GM21381 (cell line): ENCODE data around the gene RAPGEF6.
"Not testable (repeated sequence)": the region's sequence is repeated elsewhere in the genome, so short reads cannot be mapped to it uniquely, and the experiment has no call there.

Source experiments
- ATAC-seq: cut with Tn5 transposase; IDR thresholded peaks from one replicate; pipeline ENCODE4 v1.9.1; 2021; ENCODE audit warnings: mild to moderate bottlenecking, moderate library complexity; ENCODE audit not compliant: unreplicated experiment

The RAPGEF6 gene

DNA sequence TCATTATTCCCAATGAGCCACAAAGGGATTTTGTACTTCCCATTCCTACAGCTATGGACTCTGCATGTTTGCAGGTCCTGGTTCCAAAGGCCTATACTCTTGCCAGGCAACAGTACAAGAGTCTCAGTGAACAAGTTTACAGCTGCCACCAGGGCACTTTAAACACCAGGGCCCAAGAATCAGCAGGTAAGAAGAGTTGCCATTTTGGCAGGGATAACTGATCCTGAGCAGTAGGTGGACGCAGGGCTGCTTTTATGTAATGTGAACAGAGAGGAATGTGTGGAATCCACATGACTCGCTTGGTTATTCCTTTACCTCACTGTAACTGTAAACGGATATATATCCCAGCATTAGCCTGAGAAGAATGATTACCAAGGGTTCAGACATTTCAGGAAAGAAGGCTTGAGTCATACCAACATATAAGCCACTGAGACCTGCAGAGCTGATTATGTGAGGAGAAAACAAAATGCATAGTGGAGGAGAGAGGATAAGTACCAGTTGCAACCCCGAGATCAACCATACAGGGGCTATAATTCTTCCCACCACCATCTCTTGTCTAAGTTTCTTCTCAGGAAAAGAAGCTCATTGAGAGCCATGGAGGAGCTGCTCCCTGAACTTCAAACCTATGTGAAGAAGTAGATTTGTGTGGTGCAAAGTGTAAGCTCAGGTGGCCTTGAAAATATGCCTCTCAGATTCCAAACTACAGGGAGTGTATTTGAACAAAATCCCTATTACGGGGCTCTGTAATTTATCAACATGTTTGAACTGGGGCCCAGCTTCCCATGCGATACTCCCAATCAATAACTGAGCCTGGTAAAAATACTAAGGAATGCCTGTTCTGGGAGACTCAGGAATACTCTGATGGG is 24.6 kb downstream of the RAPGEF6 start:
- ATAC-seq = no peak

DNA sequence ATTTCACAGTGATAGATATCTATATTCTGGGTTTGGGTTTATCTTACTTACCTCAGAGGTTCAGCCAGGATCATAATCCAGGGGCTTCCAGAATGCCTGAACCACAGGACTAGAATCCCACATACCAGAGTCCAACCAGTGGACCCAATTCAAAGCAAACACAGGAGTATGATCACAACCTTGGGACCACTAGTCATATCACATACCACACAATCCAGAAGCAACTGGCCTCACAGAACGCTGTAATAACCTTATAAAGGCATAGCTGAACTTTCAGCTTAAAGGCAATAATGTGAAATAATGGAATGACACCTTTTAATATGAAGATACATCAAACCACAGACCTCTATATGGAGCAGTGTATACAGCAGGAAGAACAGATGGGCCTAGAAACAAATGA is 25.3 kb downstream of the RAPGEF6 start:
- no peak for ATAC-seq

DNA sequence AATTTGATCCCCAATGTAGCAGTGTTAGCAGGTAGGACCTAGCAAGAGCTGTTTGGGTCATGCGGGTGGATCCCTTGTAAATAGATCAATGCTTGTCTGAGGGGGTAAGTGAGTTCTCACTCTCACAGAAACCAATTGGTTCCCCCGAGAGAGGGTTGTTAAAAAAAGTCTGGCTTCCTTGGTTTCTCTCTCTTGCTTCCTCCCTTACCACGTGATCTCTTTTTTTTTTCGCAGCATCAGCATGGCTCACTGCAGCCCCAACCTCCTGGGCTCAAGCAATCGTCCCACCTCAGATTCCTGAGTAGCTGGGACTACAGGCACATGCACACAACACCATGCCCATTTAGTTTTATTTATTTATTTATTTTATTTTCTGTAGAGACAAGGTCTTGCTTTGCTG is 26.4 kb downstream of the RAPGEF6 start:
- ATAC-seq = no peak

DNA sequence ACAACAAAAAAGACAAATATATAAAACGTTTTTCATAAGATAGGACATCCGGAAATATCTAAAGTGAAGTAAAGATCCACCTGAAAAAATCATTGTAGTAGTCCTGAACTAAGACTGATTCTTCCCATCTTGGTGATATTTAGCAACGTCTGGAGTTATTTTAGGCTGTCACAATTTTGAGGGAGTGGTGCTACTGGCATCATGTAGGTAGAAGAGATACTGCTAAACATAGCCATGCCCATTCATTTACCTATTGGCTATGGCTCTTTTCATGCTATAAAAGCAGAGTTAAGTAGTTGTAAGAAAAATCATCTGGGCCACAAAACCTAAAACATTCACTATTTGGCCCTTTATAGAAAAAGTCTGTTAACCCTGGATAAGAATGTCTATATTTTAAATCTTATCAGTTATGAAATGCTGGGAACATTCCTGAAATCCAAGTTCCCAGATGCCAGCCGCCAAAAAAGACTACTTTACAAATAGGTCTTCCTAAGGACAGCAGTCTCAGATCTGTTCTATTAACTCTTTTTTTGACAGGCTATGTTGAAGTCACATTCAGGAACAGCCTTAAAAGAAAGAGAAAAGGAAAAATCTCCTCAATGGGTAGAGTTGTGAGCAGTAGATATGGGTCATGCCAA is 27.0 kb downstream of the RAPGEF6 start:
- no peak for ATAC-seq

DNA sequence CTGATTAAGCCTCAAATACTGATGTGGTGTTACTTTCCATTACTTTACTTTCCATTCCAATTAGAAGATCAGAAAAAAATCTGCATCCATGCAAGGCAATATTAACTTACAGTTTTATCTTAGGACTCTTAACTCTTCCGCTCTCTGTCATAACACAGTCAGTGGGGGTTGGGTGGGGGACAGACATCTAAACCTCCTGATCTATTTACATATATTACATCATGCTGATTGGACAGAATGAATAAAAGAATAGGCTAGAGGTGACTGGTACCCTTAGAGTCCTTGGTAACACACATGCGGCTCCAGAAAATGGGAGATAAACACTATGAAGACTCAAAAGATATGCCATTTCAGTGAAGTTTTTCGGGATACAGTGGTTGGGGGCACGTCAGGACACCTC is 27.6 kb downstream of the RAPGEF6 start:
- ATAC-seq = no peak

DNA sequence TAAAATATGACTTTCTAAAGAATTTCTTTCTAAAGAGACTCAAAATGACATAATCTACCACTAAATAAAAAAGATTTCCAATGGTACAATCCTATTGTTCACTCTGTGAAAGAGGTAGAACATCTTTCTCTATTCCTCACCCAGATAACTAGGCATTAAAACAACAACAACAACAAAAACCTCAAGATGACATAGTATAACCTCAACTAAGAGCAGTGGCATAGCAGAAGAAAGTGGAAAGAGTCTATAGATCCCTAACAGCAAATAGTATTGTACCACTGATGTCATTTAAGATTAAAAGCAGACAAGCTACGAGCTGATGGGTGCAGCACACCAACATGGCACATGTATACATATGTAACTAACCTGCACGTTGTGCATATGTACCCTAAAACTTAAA is 29.9 kb downstream of the RAPGEF6 start:
- no peak for ATAC-seq

DNA sequence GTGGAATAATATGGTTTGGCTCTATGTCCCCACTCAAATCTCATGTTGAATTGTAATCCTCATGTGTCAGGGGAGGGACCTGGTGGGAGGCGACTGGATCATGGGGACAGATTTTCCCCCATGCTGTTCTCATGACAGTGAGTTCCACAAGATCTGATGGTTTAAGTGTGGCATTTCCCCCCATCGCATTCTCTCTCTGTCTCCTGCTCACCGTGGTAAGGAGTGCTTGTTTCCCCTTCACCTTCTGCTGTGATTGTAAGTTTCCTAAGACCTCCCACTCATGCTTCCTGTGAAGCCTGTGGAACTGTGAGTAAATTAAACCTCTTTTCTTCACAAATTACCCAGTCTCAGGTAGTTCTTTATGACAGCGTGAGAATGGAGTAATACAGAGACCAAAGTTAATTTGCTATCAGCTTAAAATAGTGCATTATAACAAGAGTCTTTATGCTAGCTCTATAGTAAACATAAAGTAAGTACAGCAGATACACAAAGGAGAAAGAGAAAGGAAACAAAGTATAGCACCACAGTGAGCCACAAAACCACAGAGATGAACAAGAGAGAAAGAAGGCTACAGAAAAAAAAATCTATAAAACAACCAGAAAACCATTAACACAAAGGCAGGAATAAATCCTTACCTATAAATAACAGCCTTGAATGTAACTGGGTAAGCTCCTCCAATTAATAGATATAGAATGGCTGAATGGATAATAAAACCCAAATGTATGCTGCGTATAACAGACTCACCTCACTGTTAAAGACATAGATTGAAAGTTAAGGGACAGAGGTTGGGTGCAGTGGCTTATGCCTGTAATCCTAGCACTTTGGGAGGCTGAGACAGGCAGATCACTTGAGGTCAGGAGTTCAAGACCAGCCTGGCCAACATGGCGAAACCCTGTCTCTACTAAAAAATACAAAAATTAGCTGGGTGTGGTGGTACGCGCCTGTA is 39.7 kb downstream of the RAPGEF6 start:
- ATAC-seq = peak; percentile 78

DNA sequence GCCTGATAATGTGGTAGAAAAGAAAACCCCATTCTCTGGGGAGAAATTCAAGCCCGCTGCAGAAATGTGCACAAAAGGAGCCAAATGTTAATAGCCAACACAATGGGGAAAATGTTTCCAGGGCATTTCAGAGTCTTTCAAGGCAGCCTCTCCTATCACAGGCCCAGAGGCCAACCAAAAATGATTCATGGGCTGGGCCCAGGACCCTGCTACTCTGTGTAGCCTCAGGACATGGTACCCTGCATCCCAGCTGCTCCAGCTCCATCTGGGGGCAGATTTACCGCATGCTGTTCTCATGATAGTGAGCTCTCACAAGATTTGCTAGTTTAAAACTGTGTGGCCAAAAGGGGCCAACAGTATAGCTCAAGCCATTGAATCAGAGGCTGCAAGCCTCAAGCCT is 41.1 kb downstream of the RAPGEF6 start:
- no peak for ATAC-seq

DNA sequence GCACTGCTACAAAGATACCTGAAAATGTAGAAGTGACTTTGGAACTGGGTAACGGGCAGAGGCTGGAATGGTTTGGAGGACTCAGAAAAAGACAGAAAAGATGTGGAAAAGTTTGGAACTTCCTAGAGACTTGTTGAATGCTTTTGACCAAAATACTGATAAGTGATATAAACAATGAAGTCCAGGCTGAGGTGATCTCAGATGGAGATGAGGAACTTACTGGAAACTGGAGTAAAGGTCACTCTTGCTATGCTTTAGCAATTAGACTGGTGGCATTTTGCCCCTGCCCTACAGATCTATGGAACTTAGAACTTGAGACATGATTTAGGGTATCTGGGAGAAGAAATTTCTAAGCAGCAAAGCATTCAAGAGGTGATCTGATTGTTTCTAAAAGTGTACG is 41.6 kb downstream of the RAPGEF6 start:
- not testable (repeated sequence) for ATAC-seq

DNA sequence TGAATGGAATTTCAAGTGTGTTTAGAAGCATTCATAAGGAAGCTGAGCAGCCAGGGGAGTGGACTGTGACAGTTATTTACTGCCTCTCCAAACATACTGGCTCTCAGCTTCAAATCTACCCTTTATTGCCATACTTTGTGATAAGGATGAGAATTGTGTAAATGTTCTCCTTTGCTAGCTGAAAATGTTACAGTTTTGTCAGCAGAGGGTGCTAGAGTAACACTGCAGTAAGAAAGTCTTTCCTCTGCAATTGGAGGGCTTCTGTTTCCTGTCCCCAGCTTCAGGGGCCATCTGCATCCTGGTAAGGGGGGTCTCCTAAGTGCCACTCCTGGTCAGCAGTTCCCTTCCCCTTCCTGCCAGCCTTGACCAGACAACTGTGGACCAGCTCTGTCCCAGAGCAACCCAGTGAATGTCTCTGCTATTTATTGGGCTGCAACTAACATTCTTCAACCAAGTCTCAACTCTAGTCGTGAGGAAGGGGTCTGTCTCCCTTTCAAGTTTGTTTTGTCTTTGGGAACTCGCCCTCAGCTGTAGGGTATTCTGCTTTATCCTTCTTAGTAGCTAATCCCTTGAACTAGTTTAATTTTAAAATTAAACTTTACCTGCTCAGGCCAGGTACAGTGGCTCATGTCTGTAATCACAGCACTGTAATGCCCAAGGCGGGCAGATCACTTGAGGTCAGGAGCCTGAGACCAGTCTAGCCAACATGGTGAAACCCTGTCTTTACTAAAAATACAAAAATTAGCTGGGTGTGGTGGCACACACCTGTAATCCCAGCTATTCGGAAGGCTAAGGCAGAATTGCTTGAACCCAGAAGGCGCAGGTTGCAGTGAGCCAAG is 45.3 kb downstream of the RAPGEF6 start:
- no peak for ATAC-seq

DNA sequence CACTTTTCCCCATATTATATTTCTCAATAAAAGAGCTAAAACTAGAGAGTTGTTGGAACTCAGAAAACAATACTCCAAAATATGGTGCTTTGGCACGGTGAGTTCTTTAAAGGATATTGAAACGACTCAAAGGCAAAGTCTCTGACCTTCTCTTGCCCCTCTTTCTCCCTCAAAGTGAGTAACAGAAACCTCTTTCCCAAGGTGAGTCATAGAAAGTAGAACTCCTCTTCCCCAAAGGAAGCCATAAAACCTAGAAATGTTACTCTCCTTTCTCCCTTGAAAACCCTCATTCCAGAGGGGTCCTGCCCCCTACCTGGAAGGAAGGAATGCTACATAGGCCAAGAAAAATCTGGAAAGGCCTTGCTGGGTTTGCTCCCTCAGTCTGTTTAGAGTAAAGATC is 47.5 kb downstream of the RAPGEF6 start:
- ATAC-seq = no peak

DNA sequence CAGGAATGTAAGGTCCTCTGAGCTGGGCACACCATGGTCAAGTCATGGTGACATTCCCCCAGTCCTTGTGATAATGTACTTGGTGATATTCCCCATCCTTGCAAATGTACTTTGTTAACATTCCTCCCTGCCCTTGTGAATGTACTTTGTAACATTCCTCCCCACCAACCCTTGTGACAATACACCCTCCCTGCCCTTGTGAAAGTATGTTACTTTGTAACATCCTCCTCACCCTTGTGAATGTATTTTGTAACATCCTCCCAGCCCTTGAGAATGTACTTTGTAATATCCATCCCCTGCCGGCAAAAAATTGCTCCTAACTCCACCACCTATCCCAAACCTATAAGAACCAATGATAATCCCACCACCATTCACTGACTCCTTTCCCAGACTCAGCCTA is 53.3 kb downstream of the RAPGEF6 start:
- no peak for ATAC-seq

DNA sequence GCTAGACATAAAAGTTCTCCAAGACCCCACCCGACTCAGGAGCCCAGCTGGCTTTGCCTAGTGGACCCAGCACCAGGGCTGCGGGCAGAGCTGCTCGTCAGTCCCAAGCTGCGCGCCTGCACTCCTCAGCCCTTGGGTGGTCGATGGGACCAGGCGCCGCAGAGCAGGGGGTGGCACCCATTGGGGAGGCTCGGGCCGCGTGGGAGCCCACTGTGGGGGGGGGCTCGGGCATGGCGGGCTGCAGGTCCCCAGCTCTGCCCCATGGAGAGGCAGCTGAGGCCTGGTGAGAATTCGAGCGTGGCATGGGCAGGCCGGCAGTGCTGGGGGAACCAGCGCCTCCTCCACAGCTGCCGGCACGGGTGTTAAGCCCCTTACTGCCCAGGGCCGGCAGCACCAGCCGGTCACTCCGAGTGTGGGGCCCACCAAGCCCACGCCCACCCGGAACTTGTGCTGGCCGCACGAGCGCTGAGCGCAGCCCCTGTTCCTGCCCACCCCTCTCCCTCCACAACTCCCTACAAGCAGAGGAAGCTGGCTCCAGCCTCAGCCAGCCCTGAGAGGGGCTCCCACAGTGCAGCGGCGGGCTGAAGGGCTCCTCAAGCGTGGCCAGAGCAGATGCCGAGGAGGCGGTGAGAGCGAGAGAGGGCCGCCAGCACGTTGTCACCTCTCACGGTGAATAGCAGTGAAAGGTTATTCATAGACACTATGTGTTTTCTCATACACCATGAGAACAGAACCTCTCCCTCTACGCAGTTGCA is 54.9 kb downstream of the RAPGEF6 start:
- no peak for ATAC-seq

DNA sequence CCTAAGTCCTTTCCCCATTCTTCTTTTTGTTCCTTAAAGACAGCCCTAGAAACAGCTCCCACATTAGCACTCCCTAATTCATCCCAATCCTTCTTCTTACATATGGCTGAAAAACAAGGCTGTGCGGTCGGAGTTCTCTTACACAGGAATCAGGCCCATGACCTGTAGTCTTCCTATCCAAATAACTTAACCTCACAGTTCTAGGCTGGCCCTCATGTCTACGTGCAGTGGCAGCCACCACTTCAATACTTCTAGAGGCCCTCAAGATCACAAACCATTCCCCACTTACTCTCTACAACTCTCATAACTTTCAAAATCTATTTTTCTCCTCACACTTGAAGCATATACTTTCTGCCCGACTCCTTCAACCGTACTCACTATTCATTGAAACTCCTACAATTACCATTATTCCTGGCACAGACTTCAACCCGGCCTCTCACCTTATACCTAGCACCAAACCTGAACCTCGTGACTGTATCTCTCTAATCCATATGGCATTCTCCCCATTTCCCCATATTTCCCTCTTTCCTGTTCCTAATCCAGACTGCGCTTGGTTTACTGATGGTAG is 59.3 kb downstream of the RAPGEF6 start:
- no peak for ATAC-seq

DNA sequence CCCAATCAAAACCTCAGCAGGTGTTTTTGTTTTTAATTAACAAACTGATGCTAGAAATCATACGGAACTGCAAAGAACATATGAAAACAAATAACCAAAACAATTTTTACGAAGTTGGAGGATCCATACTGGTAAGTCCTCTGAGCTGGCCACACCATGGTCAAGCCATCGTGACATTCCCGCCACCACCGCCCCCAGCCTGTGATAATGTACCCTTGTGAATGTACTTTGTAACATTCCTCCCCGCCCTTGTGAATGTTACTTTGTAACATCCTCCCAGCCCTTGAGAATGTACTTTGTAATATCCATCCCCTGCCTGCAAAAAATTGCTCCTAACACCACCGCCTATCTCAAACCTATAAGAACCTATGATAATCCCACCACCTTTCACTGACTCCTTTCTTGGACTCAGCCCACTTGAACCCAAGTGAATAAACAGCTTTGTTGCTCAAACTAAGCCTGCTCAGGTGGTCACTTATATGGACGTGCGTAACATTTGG is 63.3 kb downstream of the RAPGEF6 start:
- ATAC-seq = no peak

DNA sequence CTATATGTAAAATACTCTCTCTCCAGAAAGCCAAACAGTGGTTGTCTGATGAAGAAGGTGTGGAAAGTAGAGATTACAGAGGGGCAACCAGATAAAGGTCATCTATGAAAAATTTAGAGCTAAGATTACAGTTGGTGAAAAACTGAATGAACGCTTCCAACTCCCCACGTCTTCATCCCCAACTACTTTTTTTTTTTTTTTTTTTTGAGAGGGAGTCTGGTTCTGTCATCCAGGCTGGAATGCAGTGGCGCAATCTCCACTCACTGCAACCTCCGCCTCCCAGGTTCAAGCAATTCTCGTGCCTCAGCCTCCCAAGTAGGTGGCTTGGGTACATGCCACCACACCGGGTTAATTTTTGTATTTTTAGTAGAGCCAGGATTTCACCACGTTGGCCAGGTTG is 64.3 kb downstream of the RAPGEF6 start:
- no peak for ATAC-seq

DNA sequence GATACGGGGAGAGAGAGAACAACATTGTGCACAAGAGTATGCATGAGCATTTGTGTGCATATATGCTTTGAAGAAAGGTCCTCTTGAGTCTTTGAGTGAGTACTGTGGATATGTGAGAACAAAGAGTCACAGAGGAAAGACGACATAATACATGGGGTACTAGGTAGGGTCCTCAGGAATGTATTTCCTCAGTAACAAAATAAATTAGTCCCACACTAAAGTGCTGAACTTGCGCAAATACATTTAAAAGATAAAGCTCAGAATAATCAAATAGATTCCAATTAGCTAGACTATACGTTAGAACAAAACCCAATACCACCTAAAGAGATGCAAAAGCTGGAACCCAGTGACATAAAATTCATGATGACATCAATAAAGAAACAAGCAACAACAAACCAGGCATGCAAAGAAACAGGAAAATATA is 70.8 kb downstream of the RAPGEF6 start:
- no peak for ATAC-seq

DNA sequence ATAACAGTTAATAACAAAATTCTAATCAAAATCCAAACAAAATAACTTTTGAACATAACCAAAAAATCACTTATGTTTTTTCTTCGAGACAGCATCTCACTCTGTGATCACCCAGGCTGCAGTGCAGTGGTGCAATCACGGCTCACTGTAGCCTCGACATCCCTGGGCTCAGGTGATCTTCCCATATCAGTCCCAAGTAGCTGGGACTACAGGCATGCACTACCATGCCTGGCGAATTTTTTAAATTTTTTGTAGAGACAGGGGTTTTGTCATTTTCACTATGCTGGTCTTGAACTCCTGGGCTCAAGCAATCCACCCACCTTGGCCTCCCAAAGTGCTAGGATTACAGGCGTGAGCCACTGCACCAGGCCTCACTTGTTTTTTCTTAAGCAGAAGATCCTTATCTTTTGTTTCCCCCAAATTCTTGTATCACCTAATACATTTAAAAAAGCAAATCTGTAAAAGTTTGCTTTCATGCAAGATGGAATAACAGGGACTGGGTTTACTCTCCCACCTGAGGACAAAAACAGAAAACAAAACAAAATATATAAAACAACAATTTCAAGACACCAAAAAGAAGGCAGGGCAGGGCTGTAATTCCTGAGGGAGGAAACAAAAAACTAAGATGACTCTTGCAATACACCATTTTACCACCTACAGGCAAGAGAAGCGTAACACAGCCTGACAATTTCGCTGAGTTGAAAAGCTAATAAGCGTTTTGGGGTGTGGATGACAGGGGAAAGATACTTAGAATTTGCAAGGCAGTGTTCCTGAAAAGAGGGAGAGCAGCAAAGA is 71.4 kb downstream of the RAPGEF6 start:
- ATAC-seq = no peak
